DLD1 (cell line): ENCODE results near the gene COA3.

Experiments used
- in situ Hi-C: cut with HindIII; loops from 2 replicates; pipeline ENCODE4 v1.10.0; 2017; ENCODE audit warnings: low sequenced_read_pairs

COA3 gene, protein sequence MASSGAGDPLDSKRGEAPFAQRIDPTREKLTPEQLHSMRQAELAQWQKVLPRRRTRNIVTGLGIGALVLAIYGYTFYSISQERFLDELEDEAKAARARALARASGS

GRCh38 chr17:42798383-42799380 is at the start of gene COA3, which contains the start of gene CNTD1:
COA3 (minus strand) TSS chr17:42798704; CDS start chr17:42798681, 23 bp downstream.
CNTD1 (plus strand) TSS chr17:42798861; CDS start chr17:42799068, 207 bp downstream.
- in situ Hi-C loops, result no loop called here

DNA sequence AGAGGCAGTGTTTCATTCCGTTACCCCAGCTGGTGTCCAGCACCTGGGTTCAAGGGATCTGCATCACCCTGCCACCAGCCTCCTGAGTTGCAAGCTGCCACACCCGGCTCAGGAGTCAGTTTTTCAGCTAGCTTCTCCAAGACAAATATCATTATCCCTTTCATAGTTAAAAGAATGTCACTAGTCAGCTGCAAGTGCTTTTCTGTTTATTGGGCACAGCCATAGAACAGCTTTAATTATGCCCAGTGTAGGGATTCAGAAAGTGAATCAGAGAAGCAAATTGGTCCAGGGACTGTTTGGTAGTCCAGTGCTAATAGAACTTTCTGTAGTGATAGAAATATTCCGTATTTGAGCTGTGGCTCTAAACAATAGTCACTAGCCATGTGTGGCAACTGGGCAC is 49.6 kb upstream of the COA3 start:
- in situ Hi-C loops, result no loop called here

DNA sequence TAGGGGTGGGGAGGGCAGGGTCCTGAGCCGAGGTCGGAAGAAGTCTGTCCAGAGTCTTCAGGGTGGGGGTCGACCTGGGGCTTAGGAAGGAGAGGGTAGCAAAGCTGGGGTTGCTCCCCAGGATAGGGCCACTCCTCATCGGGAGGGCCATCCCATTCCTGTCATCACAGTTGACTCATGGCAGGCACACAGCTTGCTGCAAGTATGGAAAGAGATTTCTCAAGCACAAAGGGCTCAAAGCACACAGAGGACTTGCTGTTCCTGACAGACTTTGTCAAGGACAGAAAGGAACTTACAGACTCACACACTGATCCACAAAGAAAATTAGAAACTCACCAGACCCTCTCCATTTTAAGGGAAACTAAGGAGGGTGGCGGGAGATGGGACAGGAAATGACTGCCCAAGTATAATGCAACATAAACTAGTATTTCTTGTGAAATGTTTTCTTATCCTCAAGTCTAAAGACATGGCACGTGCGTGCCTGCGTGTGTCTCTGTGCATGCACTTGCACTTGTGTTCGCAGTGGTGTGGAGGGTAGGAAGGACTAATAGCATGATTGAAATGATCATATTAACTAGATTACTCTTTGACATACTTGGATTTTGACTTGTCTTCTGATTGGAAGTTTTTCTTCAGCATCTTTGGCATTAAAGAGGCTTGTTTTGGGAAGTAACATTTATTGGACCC is 48.2 kb upstream of the COA3 start:
- in situ Hi-C loops, result no loop called here

GRCh38 chr17:42845918-42846593 is 47.6 kb upstream of the COA3 start:
- in situ Hi-C loops, result no loop called here

GRCh38 chr17:42845556-42845917 is 47.0 kb upstream of the COA3 start:
- in situ Hi-C loops, result no loop called here

DNA sequence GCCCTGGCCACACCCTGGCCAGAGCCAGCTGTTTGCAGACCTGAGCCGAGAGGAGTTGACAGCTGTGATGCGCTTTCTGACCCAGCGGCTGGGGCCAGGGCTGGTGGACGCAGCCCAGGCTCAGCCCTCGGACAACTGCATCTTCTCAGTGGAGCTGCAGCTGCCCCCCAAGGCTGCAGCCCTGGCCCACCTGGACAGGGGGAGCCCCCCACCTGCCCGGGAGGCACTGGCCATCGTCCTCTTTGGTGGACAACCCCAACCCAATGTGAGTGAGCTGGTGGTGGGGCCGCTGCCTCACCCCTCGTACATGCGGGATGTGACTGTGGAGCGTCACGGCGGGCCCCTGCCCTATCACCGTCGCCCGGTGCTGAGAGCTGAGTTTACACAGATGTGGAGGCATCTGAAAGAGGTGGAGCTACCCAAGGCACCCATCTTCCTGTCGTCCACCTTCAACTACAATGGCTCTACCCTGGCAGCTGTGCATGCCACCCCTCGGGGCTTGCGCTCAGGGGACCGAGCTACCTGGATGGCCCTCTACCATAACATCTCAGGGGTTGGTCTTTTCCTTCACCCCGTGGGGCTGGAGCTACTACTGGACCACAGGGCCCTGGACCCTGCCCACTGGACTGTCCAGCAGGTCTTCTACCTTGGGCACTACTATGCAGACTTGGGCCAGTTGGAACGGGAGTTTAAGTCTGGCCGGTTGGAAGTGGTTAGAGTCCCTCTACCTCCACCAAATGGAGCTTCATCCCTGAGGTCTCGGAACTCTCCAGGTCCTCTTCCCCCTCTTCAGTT is 46.5 kb upstream of the COA3 start:
- in situ Hi-C loops, result no loop called here

- in situ Hi-C loops, result no loop called here
These were observed 45.8 kb upstream of the COA3 start, which contains the start of gene AOC2 for GRCh38 chr17:42844271-42844670. AOC2 (plus strand) TSS chr17:42844580; CDS start chr17:42844627, 47 bp downstream.

DNA sequence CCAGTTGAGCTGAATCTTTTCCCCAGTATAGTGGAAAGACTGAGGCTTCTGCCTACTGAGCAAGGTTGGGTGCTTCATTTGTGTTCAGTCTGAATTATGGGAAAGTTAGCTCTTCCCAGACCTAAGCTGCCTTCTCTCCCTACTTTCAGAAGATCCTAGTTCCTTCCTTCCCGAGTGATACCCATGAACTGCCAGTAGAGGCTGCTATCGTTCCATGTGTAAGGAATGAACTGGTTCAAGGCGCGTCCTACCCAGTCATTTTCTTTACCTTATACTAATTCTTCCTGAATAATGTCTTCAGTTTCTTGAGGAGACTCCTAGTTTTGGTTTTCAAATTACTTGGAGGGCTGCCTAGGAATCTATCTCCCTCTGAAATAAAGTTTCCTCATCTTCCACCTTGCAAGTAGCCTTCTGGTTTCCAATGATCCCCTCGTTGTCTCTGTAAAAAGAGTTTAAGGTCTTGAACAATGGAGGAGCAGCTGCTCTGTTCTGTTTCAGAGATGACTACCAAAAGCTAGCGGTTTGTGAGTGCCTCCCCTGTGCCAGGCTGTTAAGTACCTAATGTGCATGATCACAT is 44.9 kb upstream of the COA3 start:
- in situ Hi-C loops, result no loop called here

GRCh38 chr17:42841975-42842685 is 43.6 kb upstream of the COA3 start:
- in situ Hi-C loops, result no loop called here

DNA sequence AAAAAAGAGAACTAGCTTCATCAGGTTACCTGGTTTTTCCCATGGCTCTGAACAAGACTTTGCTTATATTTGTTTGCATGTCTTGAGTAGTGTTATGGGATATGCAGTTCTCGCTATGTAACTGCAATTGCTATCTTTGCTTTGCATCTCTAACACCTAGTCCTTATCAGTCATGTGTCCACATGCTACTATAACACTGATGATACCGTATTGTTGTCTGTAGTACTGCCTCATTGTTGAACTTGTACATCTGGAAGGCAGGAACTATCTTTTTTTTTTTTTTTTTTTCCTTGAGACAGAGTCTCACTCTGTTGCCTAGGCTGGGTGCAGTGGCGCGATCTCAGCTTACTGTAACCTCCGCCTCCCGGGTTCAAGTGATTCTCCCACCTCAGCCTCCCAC is 37.2 kb upstream of the COA3 start:
- in situ Hi-C loops, result no loop called here

- in situ Hi-C loops, result no loop called here
These were observed 35.4 kb upstream of the COA3 start for GRCh38 chr17:42833767-42834422.

- in situ Hi-C loops, result no loop called here
These were observed 34.6 kb upstream of the COA3 start, which contains the start of gene PSME3 for GRCh38 chr17:42832934-42833766. PSME3 (plus strand) TSS chr17:42833397; CDS start chr17:42833632, 235 bp downstream.

DNA sequence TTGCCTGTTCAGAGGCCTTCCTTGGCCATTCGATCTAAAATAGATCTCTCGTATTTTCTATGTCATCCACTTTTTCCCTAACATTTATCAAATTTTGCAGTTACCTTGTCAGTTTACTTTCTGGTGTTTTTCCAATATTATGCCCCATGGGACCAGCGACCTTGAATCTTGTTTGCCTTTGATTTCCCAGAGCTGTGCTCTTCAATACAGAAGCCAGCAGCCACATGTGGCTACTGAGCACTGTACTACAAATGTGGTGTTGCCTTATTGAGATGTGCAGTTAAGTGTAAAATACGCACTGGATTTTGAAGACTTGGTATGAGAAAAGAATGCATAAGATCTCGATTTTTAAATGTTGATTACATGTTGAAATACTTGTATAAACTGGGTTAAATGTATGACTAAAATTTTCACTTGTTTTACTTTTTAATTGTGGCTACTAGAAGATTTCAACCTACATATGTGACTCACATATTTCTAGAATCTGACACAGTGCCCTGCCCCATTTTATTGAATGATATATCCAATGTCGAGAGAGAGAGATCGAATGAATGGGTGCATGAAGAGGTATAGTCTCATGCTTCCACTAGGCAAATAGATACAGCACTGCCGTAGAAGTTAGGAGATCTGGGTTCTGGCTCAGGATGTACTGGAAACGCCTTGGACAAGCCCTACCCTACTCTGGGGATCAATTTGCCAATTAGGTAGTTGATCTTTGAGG is 33.9 kb upstream of the COA3 start:
- in situ Hi-C loops, result no loop called here

- in situ Hi-C loops, result no loop called here
These were observed 32.5 kb upstream of the COA3 start for GRCh38 chr17:42830971-42831370.

- in situ Hi-C loops, result no loop called here
These were observed 29.0 kb upstream of the COA3 start for GRCh38 chr17:42827472-42827871.

DNA sequence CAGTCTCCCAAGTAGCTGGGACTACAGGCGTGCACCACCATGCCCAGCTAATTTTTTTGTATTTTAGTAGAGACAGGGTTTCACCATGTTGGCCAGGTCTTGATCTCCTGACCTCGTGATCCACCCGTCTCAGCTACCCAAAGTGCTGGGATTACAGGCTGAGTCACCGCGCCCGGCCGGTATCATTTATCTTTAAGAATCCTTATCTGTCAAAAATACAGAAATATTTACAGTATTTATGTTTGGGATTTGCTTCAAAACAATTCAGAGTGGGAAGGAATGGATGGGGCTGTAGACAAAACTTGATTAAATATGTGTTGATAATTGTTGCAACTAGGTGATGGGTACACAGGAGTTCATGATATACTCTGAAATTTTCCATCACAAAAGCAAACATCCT is 22.7 kb upstream of the COA3 start:
- in situ Hi-C loops, result no loop called here

DNA sequence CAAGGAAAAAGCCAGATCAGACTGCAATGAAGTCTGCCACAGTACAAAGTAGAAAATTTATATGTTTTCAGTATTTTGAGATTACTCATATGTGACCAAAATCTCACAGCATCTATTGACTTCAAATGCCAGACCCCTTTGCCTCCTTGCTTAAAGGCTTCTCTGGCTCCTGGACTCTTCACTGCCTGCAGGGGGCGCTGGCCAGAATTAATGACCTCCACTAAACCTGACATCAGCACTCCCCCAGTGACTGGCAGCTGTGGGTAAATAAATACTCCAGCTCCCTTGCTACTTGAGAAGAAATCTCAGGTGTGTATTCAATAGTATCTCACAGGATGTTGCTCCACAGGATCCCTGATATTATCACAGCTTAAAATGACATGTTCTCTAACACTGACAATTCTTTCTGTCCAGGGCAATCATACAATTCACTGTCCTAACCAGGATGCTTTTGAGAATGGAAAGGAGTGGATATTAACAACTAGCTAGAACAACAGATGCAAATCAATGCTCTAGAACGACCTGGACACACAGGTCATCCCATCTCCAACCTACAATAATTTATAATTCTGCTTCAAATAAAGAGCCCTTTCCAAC is 21.5 kb upstream of the COA3 start:
- in situ Hi-C loops, result no loop called here
